ENCODE results near the gene GFM1.

GFM1 gene

GRCh38 chr3:158727206-158728060 lies 83.1 kb downstream of the GFM1 start:
- DNase-seq (ENCODE audit: low spot score) = peak; percentile 57
- peak; percentile 87 for TF ChIP-seq CTCF (conservative IDR thresholded peaks at IDR 0.05; ENCODE audit: low read depth)
- ChIA-PET POLR2A (ENCODE audit: low non-redundant PET) (interaction anchor here (1.1 kb wide), 1 partner anchor 64 kb away, joined by 4 read pairs; no protein-coding TSS in a partner anchor), CTCF (interaction anchor here (0.6 to 2.0 kb wide), 9 partner anchors 9 to 1815 kb away, joined by 3 to 25 read pairs (median 3); no protein-coding TSS in a partner anchor)
- no peak overlapping the region for H3K27ac ChIP-seq

GRCh38 chr3:158728061-158728377 lies 83.7 kb downstream of the GFM1 start:
- peak; percentile 58; the same call in 1 of the 2 replicates for TF ChIP-seq CTCF (conservative IDR thresholded peaks at IDR 0.05; ENCODE audit: low read depth)
- ChIA-PET POLR2A (ENCODE audit: low non-redundant PET) (interaction anchor here (1.1 kb wide), 1 partner anchor 63 kb away, joined by 4 read pairs; no protein-coding TSS in a partner anchor), CTCF (interaction anchor here (0.6 to 2.0 kb wide), 10 partner anchors 10 to 1814 kb away, joined by 3 to 25 read pairs (median 4); no protein-coding TSS in a partner anchor)
- no peak for DNase-seq (ENCODE audit: low spot score)
- no peak overlapping the region for H3K27ac ChIP-seq

DNA sequence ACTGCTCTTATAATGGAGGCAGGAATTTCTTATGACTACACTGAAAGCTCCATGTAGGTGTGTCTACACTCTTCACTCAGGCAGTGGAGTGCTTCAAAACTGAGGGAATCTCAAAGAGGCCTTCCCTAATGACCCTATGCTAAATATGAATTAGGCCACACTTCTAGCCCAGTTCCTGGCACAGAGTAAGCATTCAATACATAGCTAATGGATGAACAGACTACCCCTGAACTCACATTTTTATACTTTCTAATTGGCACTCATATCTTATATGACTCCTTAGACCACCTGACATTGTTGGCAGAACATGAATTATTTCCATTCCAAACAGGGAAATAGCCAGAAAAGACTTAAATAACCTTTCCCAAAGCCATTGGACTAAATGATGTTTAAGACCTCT lies 84.5 kb downstream of the GFM1 start:
- DNase-seq (ENCODE audit: low spot score) = no peak
- TF ChIP-seq CTCF (conservative IDR thresholded peaks at IDR 0.05; ENCODE audit: low read depth) = no peak
- no peak overlapping the region for H3K27ac ChIP-seq
- ChIA-PET CTCF (interaction anchor here (0.5 to 0.9 kb wide), 4 partner anchors 14 to 1405 kb away, joined by 3 to 5 read pairs (median 4); no protein-coding TSS in a partner anchor), POLR2A (ENCODE audit: low non-redundant PET) (no interaction called here)

- CTCF ChIA-PET = no interaction called here
- TF ChIP-seq CTCF (conservative IDR thresholded peaks at IDR 0.05; ENCODE audit: low read depth) = no peak
Measured at GRCh38 chr3:158731486-158731885, 87.2 kb downstream of the GFM1 start.

GRCh38 chr3:158731938-158732855 lies 87.9 kb downstream of the GFM1 start, which contains the start of gene RARRES1:
Gene RARRES1 (minus strand): TSS chr3:158732457. CDS start chr3:158732415, 42 bp downstream.
- POLR2A ChIA-PET (ENCODE audit: low non-redundant PET) = no interaction called here
- CTCF ChIA-PET = no interaction called here
- no peak for TF ChIP-seq CTCF (conservative IDR thresholded peaks at IDR 0.05; ENCODE audit: low read depth)
- peak; percentile 34 for DNase-seq (ENCODE audit: low spot score)
- H3K27ac ChIP-seq = peak within 1 kb of the TSS; percentile 29; the same call in 1 of the 2 replicates

More at GRCh38 chr3:158731486-158731885, 87.2 kb downstream of the GFM1 start:
- DNase-seq (ENCODE audit: low spot score) = no peak
- H3K27ac ChIP-seq = peak overlapping the region; percentile 29; the same call in 1 of the 2 replicates
- POLR2A ChIA-PET (ENCODE audit: low non-redundant PET) = no interaction called here

- ChIA-PET CTCF (no interaction called here), POLR2A (ENCODE audit: low non-redundant PET) (no interaction called here)
- no peak for DNase-seq (ENCODE audit: low spot score)
Measured at GRCh38 chr3:158732856-158733200, 88.5 kb downstream of the GFM1 start.

More at GRCh38 chr3:158732856-158733200, 88.5 kb downstream of the GFM1 start:
- TF ChIP-seq CTCF (conservative IDR thresholded peaks at IDR 0.05; ENCODE audit: low read depth) = no peak
- peak overlapping the region; percentile 29; the same call in 1 of the 2 replicates for H3K27ac ChIP-seq

All from RWPE1 (cell line).